ENCODE data around the gene DDX43. TPM values are rescaled to one million over a fixed set of nuclear protein-coding genes. Genes with fewer than 3 reads are reported as not detected.
A peak's percentile ranks its signal among the peaks of the same experiment; 100 is the strongest.
"Not testable (repeated sequence)": the region's sequence is repeated elsewhere in the genome, so short reads cannot be mapped to it uniquely, and the experiment has no call there.

The DDX43 gene
- polyA plus RNA-seq, 1 donor, result 0.30 TPM

GRCh38 chr6:73388800-73389512, 5.7 kb upstream of the DDX43 start:
- no peak for DNase-seq (ENCODE audit: low read depth)

- DNase-seq (ENCODE audit: low read depth), result no peak
These were observed 4.8 kb upstream of the DDX43 start for GRCh38 chr6:73389854-73390253.

- DNase-seq (ENCODE audit: low read depth), result no peak
These were observed 3.0 kb upstream of the DDX43 start for GRCh38 chr6:73391675-73392074.

GRCh38 chr6:73392188-73392587, 2.4 kb upstream of the DDX43 start:
- DNase-seq (ENCODE audit: low read depth), result not testable (repeated sequence)

GRCh38 chr6:73393278-73393677, 1.4 kb upstream of the DDX43 start:
- DNase-seq (ENCODE audit: low read depth), result no peak

GRCh38 chr6:73395875-73396274, 1.2 kb downstream of the DDX43 start:
- DNase-seq (ENCODE audit: low read depth), result no peak

GRCh38 chr6:73400656-73401055, 6.0 kb downstream of the DDX43 start:
- no peak for DNase-seq (ENCODE audit: low read depth)

GRCh38 chr6:73409395-73409794, 14.8 kb downstream of the DDX43 start:
- DNase-seq (ENCODE audit: low read depth), result no peak

GRCh38 chr6:73413102-73413501, 18.5 kb downstream of the DDX43 start:
- no peak for DNase-seq (ENCODE audit: low read depth)

- no peak for DNase-seq (ENCODE audit: low read depth)
These were observed 23.6 kb downstream of the DDX43 start for GRCh38 chr6:73418081-73418741.

GRCh38 chr6:73421534-73421933, 26.9 kb downstream of the DDX43 start:
- no peak for DNase-seq (ENCODE audit: low read depth)

- no peak for DNase-seq (ENCODE audit: low read depth)
These were observed 40.6 kb downstream of the DDX43 start for GRCh38 chr6:73435236-73435635.

GRCh38 chr6:73443555-73443954, 48.9 kb downstream of the DDX43 start:
- no peak for DNase-seq (ENCODE audit: low read depth)

- no peak for DNase-seq (ENCODE audit: low read depth)
These were observed 56.8 kb downstream of the DDX43 start for GRCh38 chr6:73451223-73452106.

- DNase-seq (ENCODE audit: low read depth), result peak; percentile 44
These were observed 57.5 kb downstream of the DDX43 start, which contains the start of gene CGAS for GRCh38 chr6:73452107-73452461. Gene CGAS (minus strand): TSS chr6:73452297. CDS start chr6:73452181, 116 bp downstream.

- no peak for DNase-seq (ENCODE audit: low read depth)
These were observed 61.4 kb downstream of the DDX43 start for GRCh38 chr6:73455865-73456629.

- not testable (repeated sequence) for DNase-seq (ENCODE audit: low read depth)
These were observed 64.8 kb downstream of the DDX43 start for GRCh38 chr6:73459474-73459873.

GRCh38 chr6:73460056-73460455, 65.4 kb downstream of the DDX43 start:
- no peak for DNase-seq (ENCODE audit: low read depth)

GRCh38 chr6:73461537-73462350, 67.1 kb downstream of the DDX43 start, which contains the start of gene MTO1:
Gene MTO1 (plus strand): TSS chr6:73461737. CDS start chr6:73461855, 118 bp downstream.
- DNase-seq (ENCODE audit: low read depth), result peak; percentile 82
